GM19023 (cell line): ENCODE data around the gene SAFB.

ENCODE experiments used
- ATAC-seq: cut with Tn5 transposase; IDR thresholded peaks from one replicate; pipeline ENCODE4 v1.9.1; 2021; ENCODE audit warnings: mild to moderate bottlenecking, moderate library complexity; ENCODE audit not compliant: unreplicated experiment

Gene SAFB

DNA sequence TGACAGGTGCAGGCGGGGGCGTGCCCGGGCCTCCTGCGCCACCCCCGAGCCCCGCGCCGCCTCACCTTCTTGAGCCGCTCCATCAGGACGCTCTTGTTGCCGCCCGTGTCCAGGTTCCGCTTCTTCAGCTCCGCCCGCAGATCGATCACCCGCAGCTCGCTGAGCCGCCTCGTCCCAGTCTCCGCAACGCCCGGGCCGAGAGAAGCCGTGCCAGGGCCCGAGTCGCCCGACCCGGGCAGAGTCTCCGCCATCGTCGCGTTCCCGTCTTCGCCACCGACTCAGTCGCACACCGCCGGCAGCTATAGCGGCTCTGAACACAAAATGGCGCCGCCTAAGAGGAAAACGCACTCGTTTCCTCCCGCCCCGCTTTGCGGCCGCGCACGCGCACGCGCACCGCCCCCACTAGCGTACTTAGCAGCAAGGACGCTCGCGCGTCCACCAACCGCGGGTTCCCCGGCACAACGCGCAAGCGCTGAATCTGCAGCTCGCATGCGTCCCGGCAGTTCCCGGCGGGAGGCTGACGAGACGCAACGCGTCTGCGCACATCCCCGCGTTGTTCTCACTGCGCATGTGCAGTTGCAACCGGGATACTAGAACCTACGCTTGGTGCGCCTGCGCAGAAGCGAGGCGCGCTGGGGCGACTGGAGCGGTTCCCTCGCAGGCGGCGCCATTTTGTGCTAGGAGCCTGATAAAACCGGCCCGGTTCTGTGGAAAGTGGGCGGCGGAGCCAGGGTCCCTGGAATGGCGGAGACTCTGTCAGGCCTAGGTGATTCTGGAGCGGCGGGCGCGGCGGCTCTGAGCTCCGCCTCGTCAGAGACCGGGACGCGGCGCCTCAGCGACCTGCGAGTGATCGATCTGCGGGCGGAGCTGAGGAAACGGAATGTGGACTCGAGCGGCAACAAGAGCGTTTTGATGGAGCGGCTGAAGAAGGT is at the start of gene SAFB, which contains the start of gene SAFB2:
SAFB (plus strand) TSS at position 619 of the 932 bp plus-strand sequence; CDS start at position 742, 123 bp downstream.
SAFB2 (minus strand) TSS at position 312 of the 932 bp plus-strand sequence; CDS start at position 251, 61 bp downstream.
- peak; percentile 89 for ATAC-seq

GRCh38 chr19:5575590-5575989 is 47.3 kb upstream of the SAFB start:
- ATAC-seq, result no peak

GRCh38 chr19:5578097-5578846 is 44.6 kb upstream of the SAFB start:
- no peak for ATAC-seq

GRCh38 chr19:5579286-5579685 is 43.6 kb upstream of the SAFB start:
- ATAC-seq, result no peak

DNA sequence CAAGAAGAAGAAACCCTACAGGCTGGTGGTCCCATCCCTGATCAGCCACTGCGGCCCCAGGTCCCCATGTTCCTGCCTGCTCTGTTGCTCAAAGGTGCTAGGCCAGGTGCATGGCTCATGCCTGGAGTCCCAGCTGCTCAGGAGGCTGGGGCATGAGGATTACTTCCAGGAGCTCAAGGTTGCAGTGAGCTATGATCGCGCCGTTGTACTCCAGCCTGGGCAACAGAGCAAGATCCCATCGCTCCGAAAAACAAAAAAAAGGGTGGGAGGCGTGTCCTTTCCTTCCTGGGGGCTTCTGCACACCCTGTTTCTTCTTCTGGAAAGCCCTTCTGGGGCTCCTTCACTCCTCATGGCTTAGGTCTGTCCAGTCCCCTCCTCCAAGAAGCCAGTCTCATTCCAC is 43.2 kb upstream of the SAFB start:
- no peak for ATAC-seq

- ATAC-seq, result no peak
Observed at GRCh38 chr19:5580161-5580571, 42.7 kb upstream of the SAFB start.

DNA sequence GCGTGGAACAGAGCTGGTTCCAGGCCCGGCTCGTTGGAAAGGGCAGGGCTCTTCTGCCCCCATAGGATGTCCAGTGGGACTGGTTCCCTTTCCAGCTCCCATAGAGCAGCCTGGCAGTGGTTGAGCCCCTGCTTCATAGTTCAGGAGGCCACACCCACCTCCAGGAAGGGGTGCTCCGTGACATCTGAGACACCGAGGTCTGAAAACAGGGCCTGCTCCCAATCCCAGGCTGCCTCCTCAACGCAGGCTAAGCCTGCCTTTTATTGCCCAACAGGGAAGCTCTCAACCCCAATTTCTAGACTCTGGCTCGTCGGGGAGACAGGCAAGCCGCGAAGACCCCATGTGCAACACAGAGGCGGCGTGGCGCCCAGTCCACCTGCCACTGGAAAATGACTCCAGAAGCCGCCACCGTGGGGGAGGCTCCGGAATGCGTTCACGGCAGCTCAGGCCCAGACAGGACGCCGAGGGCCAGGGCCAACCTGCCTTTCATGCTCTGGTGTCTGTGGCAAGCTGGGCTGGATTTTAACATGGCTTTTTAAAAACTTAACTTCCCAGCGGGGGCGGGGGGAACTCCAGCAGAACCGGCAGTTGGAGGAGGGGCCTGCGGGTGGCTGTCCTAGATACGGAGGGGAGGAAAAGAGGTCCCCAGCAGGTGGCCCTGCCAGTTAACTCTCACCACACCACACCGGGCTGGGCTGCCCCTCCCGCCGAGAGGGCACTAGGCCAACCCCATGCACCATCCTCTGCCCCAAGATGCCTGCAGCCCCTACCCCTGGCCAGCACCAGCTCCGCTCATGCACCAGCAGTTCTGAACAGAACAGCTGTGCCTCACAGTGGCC is 37.2 kb upstream of the SAFB start:
- ATAC-seq, result no peak

- no peak for ATAC-seq
Observed at GRCh38 chr19:5586300-5587070, 36.4 kb upstream of the SAFB start.

GRCh38 chr19:5587071-5587455 is 35.8 kb upstream of the SAFB start:
- no peak for ATAC-seq

GRCh38 chr19:5587661-5588060 is 35.2 kb upstream of the SAFB start:
- no peak for ATAC-seq

- ATAC-seq, result no peak
Observed at GRCh38 chr19:5588441-5588840, 34.4 kb upstream of the SAFB start.

DNA sequence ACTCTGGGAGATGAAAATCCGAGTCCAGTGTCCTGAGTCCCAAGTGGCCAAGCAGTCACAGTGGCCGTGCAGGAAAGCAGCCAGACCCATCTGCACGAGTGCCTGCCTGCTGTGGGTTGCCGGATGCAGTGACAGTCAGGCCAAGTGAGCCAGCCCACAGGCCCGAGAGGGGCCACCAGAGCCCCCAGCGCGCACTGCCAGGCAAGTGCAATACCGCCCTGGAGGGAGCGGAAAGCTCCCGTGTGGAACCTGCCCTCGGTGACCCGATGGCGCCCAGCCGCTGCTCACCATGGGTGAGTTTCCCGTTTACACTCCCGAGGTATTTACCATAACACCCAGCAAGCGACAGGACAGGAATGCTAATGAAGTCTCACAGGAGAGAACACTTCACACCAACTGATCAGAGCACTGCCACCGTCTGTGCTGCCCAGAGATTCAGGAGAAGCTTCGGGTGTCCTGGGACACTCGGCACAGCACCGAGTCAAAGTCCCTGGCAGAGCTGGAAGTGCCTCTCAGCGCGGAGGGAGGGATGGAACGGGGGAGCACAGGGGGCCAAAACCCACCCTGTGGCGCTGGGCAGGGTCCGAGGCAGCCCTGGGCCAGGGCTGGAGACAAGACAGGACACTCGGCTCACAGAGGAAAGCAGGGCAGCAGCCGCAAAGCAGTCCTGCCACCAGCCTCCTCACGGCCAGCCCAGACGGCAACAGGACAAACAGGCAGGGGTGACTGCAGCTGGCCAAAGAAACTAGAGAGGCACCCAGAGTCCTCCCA is 33.8 kb upstream of the SAFB start:
- ATAC-seq, result no peak

DNA sequence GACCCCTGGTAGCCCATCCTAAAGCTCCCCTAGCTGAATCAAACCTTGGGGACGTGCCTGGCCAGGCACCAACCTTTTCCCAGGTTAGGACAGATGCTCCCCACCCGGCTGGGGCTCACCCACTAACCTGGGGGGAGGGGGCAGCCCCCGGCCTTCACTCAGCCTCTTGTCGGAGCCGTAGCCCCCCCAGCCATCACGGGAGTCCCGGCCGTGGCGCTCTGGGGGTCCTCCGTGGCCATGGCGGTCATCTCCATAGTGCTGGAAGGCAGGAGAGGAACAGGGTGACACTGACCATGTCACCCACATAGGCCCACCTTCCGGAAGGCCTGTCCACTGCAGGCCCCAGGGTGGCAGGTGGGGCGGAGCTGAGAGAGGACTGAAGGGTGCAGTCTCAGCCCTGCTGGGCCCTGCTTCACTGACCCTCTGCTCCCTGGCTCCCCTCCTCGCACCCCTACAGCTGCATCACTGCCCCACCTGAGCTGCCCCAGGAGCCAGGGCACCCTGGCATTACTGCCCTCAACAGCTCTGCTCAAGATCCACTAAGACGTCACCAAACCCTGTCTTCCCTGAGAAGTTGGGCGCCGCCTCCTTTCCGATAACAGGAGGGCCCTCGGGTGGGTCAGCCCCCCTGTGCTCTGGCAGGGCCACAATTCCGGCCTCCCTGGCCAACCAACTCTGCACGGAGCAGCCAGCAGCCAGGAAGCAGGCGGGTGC is 32.6 kb upstream of the SAFB start:
- no peak for ATAC-seq

DNA sequence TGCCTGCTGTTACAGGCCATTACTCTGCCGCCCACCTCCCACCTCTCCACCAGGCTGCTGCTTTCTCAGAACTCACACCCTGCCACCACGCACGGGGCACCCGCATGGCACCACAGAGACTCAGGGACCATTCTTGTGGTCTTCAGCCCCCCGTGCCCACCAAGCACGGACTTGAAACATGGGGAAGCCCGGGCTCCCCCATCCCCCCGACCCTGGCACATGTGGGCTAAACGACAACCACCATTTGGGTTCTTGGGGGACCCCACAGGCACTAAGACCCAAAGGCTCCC is 32.1 kb upstream of the SAFB start:
- no peak for ATAC-seq

GRCh38 chr19:5591476-5591875 is 31.4 kb upstream of the SAFB start:
- ATAC-seq, result no peak

DNA sequence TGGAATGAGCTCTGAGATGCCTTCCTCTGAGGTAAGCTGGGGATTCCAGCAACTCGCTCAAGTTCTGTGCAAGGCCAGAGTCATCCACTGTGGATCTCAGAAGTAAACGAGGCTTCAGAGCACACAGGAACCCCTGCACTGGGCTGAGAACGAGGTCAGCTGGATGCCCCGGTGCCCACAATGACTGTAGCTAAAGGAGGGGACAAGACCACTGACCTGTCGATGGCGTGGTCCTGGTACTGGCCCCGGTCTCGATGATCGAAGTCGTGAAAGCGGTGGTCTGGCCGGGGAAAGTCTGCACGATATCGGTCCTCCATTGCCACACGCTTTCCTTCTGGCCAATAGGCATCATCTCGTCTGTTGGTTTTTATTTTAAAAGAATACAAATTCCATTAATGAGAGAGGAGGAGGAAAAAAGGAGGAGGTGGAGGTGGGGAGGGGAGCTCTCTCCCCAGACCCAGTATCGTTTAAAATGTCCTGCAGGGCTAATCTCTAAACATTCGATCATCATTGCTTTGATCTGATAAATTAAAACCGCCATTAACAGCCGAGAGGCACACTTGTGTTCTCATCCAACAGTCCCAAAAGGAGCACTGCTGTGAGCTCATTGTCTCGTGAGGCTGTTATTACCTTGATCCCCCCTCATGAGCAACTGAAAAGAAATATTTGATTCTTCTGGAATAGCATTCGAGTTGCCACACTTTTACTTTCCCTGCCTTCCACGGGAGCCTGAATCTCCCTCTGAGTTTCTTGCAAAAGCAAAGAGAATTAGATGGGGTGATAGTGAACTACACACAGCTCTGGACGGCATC is 30.1 kb upstream of the SAFB start:
- ATAC-seq, result no peak

DNA sequence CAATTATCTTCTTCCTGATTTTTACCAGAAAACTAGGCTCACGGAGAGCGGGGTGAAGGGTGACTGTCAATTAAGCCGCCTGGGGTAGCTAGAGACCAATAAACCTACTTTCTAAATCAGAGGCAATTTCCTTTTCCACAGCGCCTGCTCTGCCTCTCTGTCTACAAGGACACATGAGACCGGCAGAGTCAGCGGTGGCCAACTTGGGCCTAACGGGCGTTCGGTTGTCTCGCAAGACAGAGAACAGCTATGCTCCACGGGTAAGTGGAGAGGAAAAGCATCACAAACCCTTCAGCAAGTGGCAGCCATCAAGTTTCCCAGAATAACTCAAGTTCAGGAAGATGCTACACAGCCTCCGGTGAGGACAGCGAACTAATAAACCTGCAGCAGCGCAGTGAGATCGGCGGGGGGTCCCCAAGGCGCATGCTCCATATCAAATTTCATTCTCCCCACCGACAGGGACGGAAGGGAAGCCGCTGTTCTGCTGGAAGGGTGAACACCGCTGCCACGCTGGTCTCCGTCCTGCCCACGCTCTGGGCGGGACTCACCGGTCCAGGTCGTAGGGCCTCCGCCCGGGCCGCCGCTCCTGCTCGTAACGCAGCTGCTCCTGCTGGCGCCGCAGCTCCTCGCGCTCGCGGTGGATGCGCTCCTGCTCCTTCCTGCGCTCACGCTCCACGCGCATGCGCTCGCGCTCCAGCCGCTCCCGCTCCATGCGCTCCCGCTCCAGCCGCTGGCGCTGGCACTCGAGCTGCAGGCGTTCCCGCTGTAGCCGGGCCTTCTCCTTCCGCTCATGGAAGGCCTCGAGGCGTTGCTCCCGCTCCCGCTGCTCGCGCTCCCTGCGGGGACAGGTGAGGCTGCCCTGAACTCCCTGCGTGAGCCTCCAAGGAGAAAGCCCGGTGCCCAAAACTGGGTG is 29.3 kb upstream of the SAFB start:
- no peak for ATAC-seq
